Adrenal gland (tissue), 12 donors: ENCODE results near the gene GSK3B. TPM values are rescaled to one million over a fixed set of nuclear protein-coding genes. Genes with fewer than 3 reads are reported as not detected.

ENCODE experiments used
- DNase-seq, 7 donors: peaks; one replicate each; pipeline ENCODE4 v3.0.0-alpha.2; 2019 to 2020
- H3K27ac ChIP-seq, 5 donors: fragments of 200-600 bp; sonication (generic) in 4 of 5; 1 replicate in 3 of 5; 2 replicates in 2 of 5; pipeline versions ENCODE4 v1.5.1 to v1.8.0; 2016 to 2020; ENCODE audit warnings: mild to moderate bottlenecking in 1 of 5
- H3K27me3 ChIP-seq: fragments of 200-600 bp; 2 replicates; pipeline ENCODE4 v1.8.0; 2021
- H3K36me3 ChIP-seq, 2 donors: fragments of 200-600 bp; replicated peaks in 1 of 2; 1 replicate in 1 of 2; 2 replicates in 1 of 2; pipeline versions ENCODE4 v1.5.1 to v1.8.0; 2018 to 2022
- H3K4me1 ChIP-seq, 2 donors: fragments of 200-600 bp; replicated peaks in 1 of 2; 1 replicate in 1 of 2; 2 replicates in 1 of 2; pipeline versions ENCODE4 v1.5.1 to v1.8.0; 2018 to 2021
- H3K4me3 ChIP-seq, 4 donors: fragments of 200-600 bp; sonication (generic) in 3 of 4; one replicate each; pipeline ENCODE4 v1.5.1; 2016 to 2018
- H3K9me3 ChIP-seq, 3 donors: fragments of 200-600 bp; sonication (generic) in 1 of 3; replicated peaks in 1 of 3; 1 replicate in 2 of 3; 2 replicates in 1 of 3; pipeline versions ENCODE4 v1.5.1 to v1.8.0; 2016 to 2021
- CTCF ChIP-seq, 6 experiments: fragments of 450-650 bp in 4 of 6; fragments of 200-600 bp in 2 of 6; sonication (generic) in 1 of 6; IDR thresholded peaks; 1 replicate in 5 of 6; 2 replicates in 1 of 6; pipeline versions ENCODE4 v1.5.1 to v1.8.0; 2016 to 2021; ENCODE audit warnings: antibody characterized with exemption in 6 of 6, mild to moderate bottlenecking in 2 of 6, moderate library complexity in 1 of 6
- POLR2A ChIP-seq, 2 donors: fragments of 450-650 bp; IDR thresholded peaks; one replicate each; pipeline ENCODE4 v1.6.1; 2017; ENCODE audit warnings: antibody characterized with exemption in 2 of 2, mild to moderate bottlenecking in 2 of 2, moderate library complexity in 1 of 2
- WGBS, 4 donors: extraction: QIAGEN DNeasy Blood & Tissue Kit in 2 of 4; methylation state at CpG; one replicate each; pipeline versions ENCODE4 v1.1.5 to v1.1.7; 2013 to 2017; 5-methylcytosine and 5-hydroxymethylcytosine counted together
- intact Hi-C, 2 donors: fragments of 100-400 bp; cut with DNase I; formaldehyde crosslinking; loops; one replicate each; pipeline versions ENCODE4 v1.14.1 to v1.15.0; 2022 to 2023
- polyA plus RNA-seq, 3 donors: library from polyadenylated mRNA; stranded (reverse); fragments of 200-250 nt in 2 of 3; fragments of 350-450 nt in 1 of 3; fragmentation: Illumina TruSeq in 1 of 3; extraction: RNeasy Lipid Tissue Mini Kit (QIAGEN cat#74804) in 1 of 3; gene quantifications; one replicate each; pipeline ENCODE4 v1.2.3, GENCODE V29; 2013 to 2014
- total RNA-seq, 9 donors: library from RNA; depleted of rRNA in 4 of 9; stranded (reverse); fragments of >200 nt in 4 of 9; fragments of 120-200 nt in 1 of 9; fragmentation: NEBNext Ultra II Directional in 1 of 9; extraction: Animal tissue kit (Norgen Biotek cat#: 25700) in 1 of 9; gene quantifications; one replicate each; pipeline versions ENCODE4 v1.1.0 to v1.2.4, GENCODE V29; 2013 to 2023
- donor health status: healthy with polysubstance abuse.
- donor health status: Bipolar disorder and iron deficiency.
- donor health status: DM: yes; HTN: yes; CAD: no.
- donor health status: DM: no; HTN: no; CAD: no.
- donor health status: DM: no; HTN: no; CAD: no.
- donor health status: DM: yes; HTN: yes; CAD: no.

GSK3B gene
- total and polyA plus RNA-seq, 12 donors: 10.0 to 63.7 (median 44.8) TPM

GRCh38 chr3:120094776-120095225 is 554 bp upstream of the GSK3B start:
- intact Hi-C loops: loop anchor here in 1 of 2 donors (10.0 kb wide), 1 partner anchor 170 kb away; no protein-coding TSS in a partner anchor
- Histone ChIP-seq H3K27ac (peak overlapping the region; percentile 87 to 100 (median 99)), H3K27me3 (no peaks in the 10 kb centered on the region), H3K4me3 (peak overlapping the region in 3 of 4 donors; percentile 84 to 87 (median 85)), H3K36me3 (no peaks in the 10 kb centered on the region), H3K9me3 (no peaks in the 10 kb centered on the region), H3K4me1 (peaks cover 15 to 46% of the 10 kb centered on the region in 2 donors)
- WGBS, 4 donors: 0 to 1% (median 0%) methylated on average over 20 to 31 of the region's 31 CpGs
- DNase-seq: peak; percentile 99 to 100 (median 99)
- TF ChIP-seq POLR2A (IDR thresholded peaks at IDR 0.05): no peak
- no peak for TF ChIP-seq CTCF (IDR thresholded peaks at IDR 0.05)

- intact Hi-C loops: loop anchor here in 1 of 2 donors (10.0 kb wide), 1 partner anchor 169 kb away; no protein-coding TSS in a partner anchor
- Histone ChIP-seq H3K4me1 (peaks cover 23 to 58% of the 10 kb centered on the region in 2 donors), H3K27me3 (no peaks in the 10 kb centered on the region), H3K36me3 (no peaks in the 10 kb centered on the region), H3K27ac (peak overlapping the region; percentile 97 to 100 (median 99)), H3K4me3 (peak overlapping the region; percentile 14 to 85 (median 77)), H3K9me3 (no peaks in the 10 kb centered on the region)
- peak in 6 of 7 donors; percentile 19 to 40 (median 30) for DNase-seq
- WGBS, 4 donors: 0 to 1% (median 0%) methylated on average over 22 of the region's 22 CpGs
- no peak for TF ChIP-seq CTCF (IDR thresholded peaks at IDR 0.05)
- no peak for TF ChIP-seq POLR2A (IDR thresholded peaks at IDR 0.05)
Measured at GRCh38 chr3:120093119-120093910, 932 bp downstream of the GSK3B start.

- Histone ChIP-seq H3K36me3 (no peaks in the 10 kb centered on the region), H3K27ac (no peak overlapping the region), H3K4me1 (peaks cover 23 to 49% of the 10 kb centered on the region in 2 donors), H3K9me3 (no peaks in the 10 kb centered on the region), H3K4me3 (peak overlapping the region in 3 of 4 donors; percentile 14 to 85 (median 84)), H3K27me3 (no peaks in the 10 kb centered on the region)
- 0 to 3% (median 0%) methylated on average over 1 of the region's 1 CpG for WGBS, 4 donors
- no peak for DNase-seq
- no peak for TF ChIP-seq CTCF (IDR thresholded peaks at IDR 0.05)
- TF ChIP-seq POLR2A (IDR thresholded peaks at IDR 0.05): no peak
- intact Hi-C loops: loop anchor here in 1 of 2 donors (10.0 kb wide), 1 partner anchor 168 kb away; no protein-coding TSS in a partner anchor
Measured at GRCh38 chr3:120092474-120092873, 1.8 kb downstream of the GSK3B start.

- H3K27me3 ChIP-seq: no peaks in the 10 kb centered on the region
- no peak overlapping the region for H3K27ac ChIP-seq
- no peaks in the 10 kb centered on the region for H3K36me3 ChIP-seq
- H3K4me1 ChIP-seq: peaks cover 12 to 49% of the 10 kb centered on the region in 2 donors
- intact Hi-C loops: loop anchor here in 1 of 2 donors (10.0 kb wide), 1 partner anchor 166 kb away; no protein-coding TSS in a partner anchor
- TF ChIP-seq CTCF (IDR thresholded peaks at IDR 0.05): no peak
- WGBS, 4 donors: 0 to 75% (median 48%) methylated on average over 1 of the region's 1 CpG
- peak overlapping the region in 2 of 4 donors; percentile 5 to 85 for H3K4me3 ChIP-seq
- H3K9me3 ChIP-seq: no peaks in the 10 kb centered on the region
- DNase-seq: no peak
Measured at GRCh38 chr3:120090422-120090821, 3.8 kb downstream of the GSK3B start.
